Activated CD4-positive, alpha-beta memory T cell treated with anti-CD3 and anti-CD28 coated beads, Interleukin-2, amount 10 ng/mL, durations not matched to agents 7 days and 5 days (primary cell): ENCODE measurements around the gene RIN3. TPM values are rescaled to one million over a fixed set of nuclear protein-coding genes. Genes with fewer than 3 reads are reported as not detected.
A peak's percentile ranks its signal among the peaks of the same experiment; 100 is the strongest.
"Not testable (repeated sequence)": the region's sequence is repeated elsewhere in the genome, so short reads cannot be mapped to it uniquely, and the experiment has no call there.

Experiments
- CTCF ChIA-PET: fragments of 350-600 bp; sonication (Branson Sonifier 250); formaldehyde crosslinking; loops from one replicate; lab custom pipeline; 2021; ENCODE audit warnings: antibody characterized with exemption, inconsistent platforms; lab: Charles Lee
- POLR2A ChIA-PET: fragments of 350-600 bp; sonication (Branson Sonifier 250); formaldehyde crosslinking; loops from one replicate; lab custom pipeline; 2021; ENCODE audit warnings: antibody characterized with exemption; lab: Charles Lee
- DNase-seq: peaks from one replicate; pipeline ENCODE4 v3.0.0-alpha.2; 2020
- H3K27ac Mint-ChIP-seq: one replicate; pipeline ENCODE4 v1.8.0; 2021; ENCODE audit warnings: mild to moderate bottlenecking, mixed read lengths
- H3K27me3 Mint-ChIP-seq: one replicate; pipeline ENCODE4 v1.8.0; 2021; ENCODE audit warnings: mixed read lengths
- H3K36me3 Mint-ChIP-seq: one replicate; pipeline ENCODE4 v1.8.0; 2021; ENCODE audit warnings: low read depth, mixed read lengths
- H3K4me1 Mint-ChIP-seq: one replicate; pipeline ENCODE4 v1.8.0; 2021; ENCODE audit warnings: mixed read lengths
- H3K4me3 Mint-ChIP-seq: one replicate; pipeline ENCODE4 v1.8.0; 2021; ENCODE audit warnings: mild to moderate bottlenecking, mixed read lengths
- H3K9me3 Mint-ChIP-seq: one replicate; pipeline ENCODE4 v1.8.0; 2021; ENCODE audit warnings: mixed read lengths
- total RNA-seq, 2 experiments: library from RNA; stranded (reverse); gene quantifications; one replicate each; pipeline ENCODE4 v1.2.3, GENCODE V29; 2021

Gene RIN3
- total RNA-seq, 2 experiments from 2014 or later: 29.3 to 31.5 TPM

DNA sequence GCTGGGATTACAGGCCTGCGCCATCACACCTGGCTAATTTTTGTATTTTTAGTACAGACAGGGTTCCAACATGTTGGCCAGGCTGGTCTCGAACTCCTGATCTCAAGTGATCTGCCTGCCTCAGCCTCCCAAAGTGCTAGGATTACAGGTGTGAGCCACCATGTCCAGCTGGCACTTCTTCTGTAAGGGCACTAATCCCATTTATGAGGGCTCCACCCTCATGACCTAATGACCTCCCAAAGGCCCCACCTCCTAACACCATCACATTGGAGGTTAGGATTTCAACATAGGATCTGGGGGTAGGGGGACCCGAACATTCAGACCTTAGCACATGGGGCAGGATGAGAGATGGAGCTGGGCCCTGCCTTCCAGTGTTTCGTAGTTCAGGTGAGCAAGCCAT, 166.7 kb downstream of the RIN3 start:
- DNase-seq: not testable (repeated sequence)
- peaks cover 49% of the 10 kb centered on the region for H3K36me3 Mint-ChIP-seq
- POLR2A ChIA-PET: interaction anchor here (0.8 to 1.1 kb wide), 2 partner anchors 17 to 117 kb away, joined by 3 read pairs; no protein-coding TSS in a partner anchor

GRCh38 chr14:92680781-92681650, 167.4 kb downstream of the RIN3 start:
- peak; percentile 79 for DNase-seq
- Mint-ChIP-seq H3K27ac (no peak overlapping the region), H3K9me3 (no peaks in the 10 kb centered on the region), H3K4me1 (peaks cover 27% of the 10 kb centered on the region), H3K27me3 (no peaks in the 10 kb centered on the region), H3K36me3 (peaks cover 49% of the 10 kb centered on the region), H3K4me3 (no peak overlapping the region)
- POLR2A ChIA-PET: interaction anchor here (0.8 to 1.1 kb wide), 2 partner anchors 18 to 118 kb away, joined by 3 read pairs; no protein-coding TSS in a partner anchor
- CTCF ChIA-PET: interaction anchor here (0.5 to 2.2 kb wide), 19 partner anchors 8 to 714 kb away, joined by 3 to 9 read pairs (median 3); no protein-coding TSS in a partner anchor

More for the DNA sequence above, 166.7 kb downstream of the RIN3 start:
- not testable (repeated sequence) for H3K27me3 Mint-ChIP-seq, H3K27ac Mint-ChIP-seq, H3K4me3 Mint-ChIP-seq, H3K9me3 Mint-ChIP-seq
- CTCF ChIA-PET: interaction anchor here (0.8 to 2.2 kb wide), 9 partner anchors 27 to 221 kb away, joined by 3 to 9 read pairs (median 5); no protein-coding TSS in a partner anchor
- H3K4me1 Mint-ChIP-seq: peaks cover 34% of the 10 kb centered on the region

- CTCF ChIA-PET: interaction anchor here (0.6 to 1.6 kb wide), 4 partner anchors 10 to 134 kb away, joined by 3 to 6 read pairs (median 4); no protein-coding TSS in a partner anchor
- H3K27me3 Mint-ChIP-seq: no peaks in the 10 kb centered on the region
- no peak overlapping the region for H3K27ac Mint-ChIP-seq
- no peak overlapping the region for H3K4me3 Mint-ChIP-seq
- H3K36me3 Mint-ChIP-seq: peaks cover 37% of the 10 kb centered on the region
- no peaks in the 10 kb centered on the region for H3K9me3 Mint-ChIP-seq
- no peak for DNase-seq
- H3K4me1 Mint-ChIP-seq: peaks cover 11% of the 10 kb centered on the region
- POLR2A ChIA-PET: no interaction called here
Observed at GRCh38 chr14:92683041-92683440, 169.5 kb downstream of the RIN3 start.

GRCh38 chr14:92684801-92685560, 171.4 kb downstream of the RIN3 start:
- Mint-ChIP-seq H3K9me3 (no peaks in the 10 kb centered on the region), H3K4me3 (no peak overlapping the region), H3K36me3 (peaks cover 21% of the 10 kb centered on the region), H3K27ac (no peak overlapping the region), H3K27me3 (no peaks in the 10 kb centered on the region), H3K4me1 (peaks cover 11% of the 10 kb centered on the region)
- ChIA-PET POLR2A (no interaction called here), CTCF (interaction anchor here (0.7 kb wide), 1 partner anchor 15 kb away, joined by 3 read pairs; no protein-coding TSS in a partner anchor)
- DNase-seq: no peak

DNA sequence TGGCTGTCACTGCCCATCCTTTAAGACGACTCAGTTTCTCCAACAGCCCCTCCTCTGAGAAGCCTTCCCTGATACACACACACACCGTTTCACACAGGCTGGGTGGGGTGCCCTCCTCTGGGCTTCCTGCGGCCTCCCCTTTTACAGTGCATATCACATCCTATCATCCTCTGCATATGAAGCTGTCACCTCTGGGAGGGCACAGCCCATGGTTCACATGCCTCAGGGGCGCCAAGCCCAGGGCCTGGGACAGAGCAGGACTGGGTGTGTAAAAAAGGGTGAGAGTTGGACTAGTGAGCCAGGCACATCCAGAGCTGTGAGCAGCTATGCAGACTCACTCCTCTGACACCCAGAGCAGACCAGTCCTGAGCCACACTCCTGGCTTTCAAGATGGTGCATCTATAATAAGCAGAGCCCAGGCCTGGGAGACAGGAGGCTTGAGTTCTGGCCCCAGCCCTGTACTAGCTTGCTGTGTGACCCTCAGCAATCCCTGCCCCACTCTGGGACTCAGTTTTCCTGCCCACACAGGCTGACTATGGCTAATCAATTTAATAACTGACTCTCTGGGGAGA, 172.3 kb downstream of the RIN3 start:
- H3K36me3 Mint-ChIP-seq: peaks cover 17% of the 10 kb centered on the region
- H3K4me3 Mint-ChIP-seq: no peak overlapping the region
- ChIA-PET CTCF (interaction anchor here (0.6 to 2.0 kb wide), 21 partner anchors 9 to 169 kb away, joined by 3 to 14 read pairs (median 4); partner anchors contain the start of gene GOLGA5), POLR2A (no interaction called here)
- no peaks in the 10 kb centered on the region for H3K27me3 Mint-ChIP-seq
- H3K4me1 Mint-ChIP-seq: peaks cover 10% of the 10 kb centered on the region
- no peak overlapping the region for H3K27ac Mint-ChIP-seq
- no peaks in the 10 kb centered on the region for H3K9me3 Mint-ChIP-seq
- no peak for DNase-seq

- no peak for DNase-seq
- H3K4me3 Mint-ChIP-seq: no peak overlapping the region
- H3K4me1 Mint-ChIP-seq: peaks cover 4% of the 10 kb centered on the region
- H3K9me3 Mint-ChIP-seq: no peaks in the 10 kb centered on the region
- CTCF ChIA-PET: interaction anchor here (0.6 to 2.0 kb wide), 26 partner anchors 8 to 169 kb away, joined by 3 to 14 read pairs (median 4); partner anchors contain the start of gene GOLGA5
- POLR2A ChIA-PET: no interaction called here
- no peak overlapping the region for H3K27ac Mint-ChIP-seq
- H3K27me3 Mint-ChIP-seq: no peaks in the 10 kb centered on the region
- H3K36me3 Mint-ChIP-seq: peaks cover 11% of the 10 kb centered on the region
Observed at GRCh38 chr14:92686411-92686899, 172.9 kb downstream of the RIN3 start.

GRCh38 chr14:92686900-92687427, 173.4 kb downstream of the RIN3 start:
- Mint-ChIP-seq H3K36me3 (peaks cover 10% of the 10 kb centered on the region), H3K9me3 (no peaks in the 10 kb centered on the region), H3K27ac (no peak overlapping the region), H3K4me3 (no peak overlapping the region), H3K4me1 (peaks cover 3% of the 10 kb centered on the region), H3K27me3 (no peaks in the 10 kb centered on the region)
- peak; percentile 60 for DNase-seq
- CTCF ChIA-PET: interaction anchor here (0.7 to 2.0 kb wide), 26 partner anchors 8 to 170 kb away, joined by 3 to 14 read pairs (median 4); partner anchors contain the start of gene GOLGA5
- POLR2A ChIA-PET: no interaction called here

GRCh38 chr14:92687681-92688433, 174.3 kb downstream of the RIN3 start:
- POLR2A ChIA-PET: no interaction called here
- Mint-ChIP-seq H3K27me3 (no peaks in the 10 kb centered on the region), H3K4me3 (no peak overlapping the region), H3K27ac (no peak overlapping the region), H3K4me1 (peaks cover 2% of the 10 kb centered on the region), H3K36me3 (peaks cover 10% of the 10 kb centered on the region), H3K9me3 (no peaks in the 10 kb centered on the region)
- DNase-seq: no peak
- CTCF ChIA-PET: interaction anchor here (0.9 to 2.0 kb wide), 5 partner anchors 21 to 134 kb away, joined by 4 to 8 read pairs (median 6); no protein-coding TSS in a partner anchor

GRCh38 chr14:92688434-92689375, 175.1 kb downstream of the RIN3 start:
- Mint-ChIP-seq H3K4me3 (no peak overlapping the region), H3K36me3 (peaks cover 10% of the 10 kb centered on the region), H3K4me1 (peaks cover 8% of the 10 kb centered on the region), H3K27ac (no peak overlapping the region), H3K9me3 (no peaks in the 10 kb centered on the region), H3K27me3 (no peaks in the 10 kb centered on the region)
- CTCF ChIA-PET: interaction anchor here (0.6 to 2.0 kb wide), 5 partner anchors 37 to 535 kb away, joined by 3 to 6 read pairs (median 4); no protein-coding TSS in a partner anchor
- POLR2A ChIA-PET: no interaction called here
- no peak for DNase-seq

GRCh38 chr14:92690171-92691011, 176.8 kb downstream of the RIN3 start:
- DNase-seq: no peak
- CTCF ChIA-PET: interaction anchor here (0.6 to 1.6 kb wide), 9 partner anchors 9 to 569 kb away, joined by 3 to 5 read pairs (median 3); partner anchors contain the start of genes CPSF2 and NDUFB1
- Mint-ChIP-seq H3K4me1 (peaks cover 8% of the 10 kb centered on the region), H3K36me3 (peaks cover 10% of the 10 kb centered on the region), H3K4me3 (no peak overlapping the region), H3K9me3 (no peaks in the 10 kb centered on the region), H3K27ac (no peak overlapping the region), H3K27me3 (peaks cover 10% of the 10 kb centered on the region)
- POLR2A ChIA-PET: interaction anchor here (0.6 kb wide), 1 partner anchor 472 kb away, joined by 3 read pairs; no protein-coding TSS in a partner anchor
